GM21447 (cell line): ENCODE data around the gene SIGLEC6.

Experiments used
- ATAC-seq: cut with Tn5 transposase; IDR thresholded peaks from one replicate; pipeline ENCODE4 v1.9.1; 2021; ENCODE audit not compliant: unreplicated experiment

SIGLEC6 gene

DNA sequence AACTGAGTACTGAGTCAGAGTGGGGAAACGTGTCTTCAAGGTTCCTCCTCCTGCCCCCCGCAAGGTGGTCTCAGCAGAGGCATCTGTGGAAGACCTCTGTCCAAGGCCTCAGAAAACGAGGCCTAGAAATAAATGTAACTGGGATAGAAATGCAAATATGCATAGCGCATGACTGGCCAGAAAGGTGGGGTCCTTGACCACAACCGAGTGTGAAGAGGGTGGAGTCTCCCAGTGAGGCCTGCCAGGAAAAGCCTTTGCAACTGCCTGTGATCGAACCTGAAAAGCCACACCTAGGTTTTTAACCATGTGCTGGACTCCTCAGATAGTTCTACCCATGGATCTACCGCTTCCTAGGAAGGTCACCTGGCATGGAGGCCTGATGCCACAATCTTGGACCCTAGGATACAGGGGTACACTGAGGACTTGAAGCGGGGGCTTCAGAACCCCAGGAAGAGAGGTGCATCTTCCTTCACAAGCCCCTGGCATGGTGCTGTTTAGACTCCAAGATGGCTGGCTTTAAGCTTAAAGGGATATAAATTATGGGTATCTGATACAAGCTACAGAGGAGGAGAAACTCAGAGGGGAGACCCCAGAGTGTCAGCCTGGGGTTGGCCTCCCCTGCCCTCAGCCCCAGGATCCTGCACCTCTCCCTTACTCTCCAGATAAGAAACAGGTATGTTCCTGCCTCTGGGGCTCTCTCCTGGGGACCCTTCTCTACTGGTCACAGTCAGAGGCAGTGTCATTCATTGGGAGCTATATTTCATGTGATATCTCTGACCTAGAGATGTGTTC is 18.3 kb upstream of the SIGLEC6 start:
- no peak for ATAC-seq

GRCh38 chr19:51548891-51549305 is 17.4 kb upstream of the SIGLEC6 start:
- ATAC-seq: no peak

DNA sequence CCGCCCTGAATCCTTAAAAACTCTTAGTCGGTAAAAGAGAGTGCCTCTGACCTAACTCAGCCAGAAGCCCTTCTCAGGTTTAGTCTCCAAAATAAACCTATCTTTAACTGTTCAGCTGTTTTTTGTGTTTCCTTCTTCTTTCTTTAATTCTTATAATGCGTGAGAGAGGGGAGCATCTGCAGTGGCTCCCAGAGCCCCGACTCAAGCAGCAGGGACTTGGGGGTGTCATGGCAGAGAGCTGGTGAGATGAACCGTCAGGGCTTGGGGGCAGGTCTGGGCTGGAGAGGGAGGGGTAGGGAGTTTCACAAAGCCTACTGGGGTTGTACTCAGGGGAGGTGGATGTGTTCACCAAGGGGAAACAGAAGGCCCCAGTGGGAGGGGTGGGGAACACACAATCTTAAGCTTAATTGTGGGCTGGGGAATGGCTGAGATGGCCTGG is 16.8 kb upstream of the SIGLEC6 start:
- ATAC-seq: no peak

- no peak for ATAC-seq
Observed at GRCh38 chr19:51547397-51548212, 16.1 kb upstream of the SIGLEC6 start.

- no peak for ATAC-seq
Observed at GRCh38 chr19:51546650-51547396, 15.4 kb upstream of the SIGLEC6 start.

GRCh38 chr19:51546107-51546649 is 14.7 kb upstream of the SIGLEC6 start:
- ATAC-seq: no peak

DNA sequence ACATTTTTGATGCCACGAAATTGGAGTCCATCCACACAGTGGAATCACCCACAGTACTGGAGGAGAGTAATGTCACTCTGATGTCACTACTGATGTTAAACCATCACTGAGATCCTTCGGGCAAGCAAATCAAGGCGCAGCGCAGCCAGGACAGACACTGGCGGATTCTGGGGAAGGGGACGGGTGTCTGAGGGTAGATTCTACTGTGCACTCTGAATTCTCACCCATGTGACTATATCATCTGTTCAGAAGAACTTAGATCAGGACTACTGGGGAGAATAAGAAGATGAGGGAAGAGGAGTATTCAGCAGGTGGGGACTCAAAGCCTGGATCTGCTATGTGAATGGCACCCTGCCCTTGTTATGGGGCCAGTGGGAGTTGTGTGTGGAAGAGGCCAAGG is 12.6 kb upstream of the SIGLEC6 start:
- no peak for ATAC-seq

DNA sequence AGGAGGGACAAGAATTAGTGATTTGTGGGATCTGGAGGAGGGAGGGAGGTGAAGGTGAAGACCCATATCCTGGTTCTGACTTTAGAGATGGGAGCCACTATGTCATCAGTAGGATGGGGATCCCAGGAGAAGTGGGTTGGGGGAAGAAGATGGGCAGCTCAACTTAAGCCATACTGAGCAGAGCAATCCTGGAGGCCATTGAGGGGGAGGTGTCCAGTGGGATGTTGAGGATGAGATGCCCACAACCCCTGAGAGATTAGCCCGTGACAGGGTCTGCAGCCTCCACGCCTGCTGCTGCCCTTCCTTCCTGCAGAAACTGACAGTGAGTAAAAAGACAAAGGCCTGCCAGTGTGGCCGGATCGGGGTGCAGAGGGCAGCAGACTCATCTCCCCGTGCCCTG is 11.2 kb upstream of the SIGLEC6 start:
- no peak for ATAC-seq

DNA sequence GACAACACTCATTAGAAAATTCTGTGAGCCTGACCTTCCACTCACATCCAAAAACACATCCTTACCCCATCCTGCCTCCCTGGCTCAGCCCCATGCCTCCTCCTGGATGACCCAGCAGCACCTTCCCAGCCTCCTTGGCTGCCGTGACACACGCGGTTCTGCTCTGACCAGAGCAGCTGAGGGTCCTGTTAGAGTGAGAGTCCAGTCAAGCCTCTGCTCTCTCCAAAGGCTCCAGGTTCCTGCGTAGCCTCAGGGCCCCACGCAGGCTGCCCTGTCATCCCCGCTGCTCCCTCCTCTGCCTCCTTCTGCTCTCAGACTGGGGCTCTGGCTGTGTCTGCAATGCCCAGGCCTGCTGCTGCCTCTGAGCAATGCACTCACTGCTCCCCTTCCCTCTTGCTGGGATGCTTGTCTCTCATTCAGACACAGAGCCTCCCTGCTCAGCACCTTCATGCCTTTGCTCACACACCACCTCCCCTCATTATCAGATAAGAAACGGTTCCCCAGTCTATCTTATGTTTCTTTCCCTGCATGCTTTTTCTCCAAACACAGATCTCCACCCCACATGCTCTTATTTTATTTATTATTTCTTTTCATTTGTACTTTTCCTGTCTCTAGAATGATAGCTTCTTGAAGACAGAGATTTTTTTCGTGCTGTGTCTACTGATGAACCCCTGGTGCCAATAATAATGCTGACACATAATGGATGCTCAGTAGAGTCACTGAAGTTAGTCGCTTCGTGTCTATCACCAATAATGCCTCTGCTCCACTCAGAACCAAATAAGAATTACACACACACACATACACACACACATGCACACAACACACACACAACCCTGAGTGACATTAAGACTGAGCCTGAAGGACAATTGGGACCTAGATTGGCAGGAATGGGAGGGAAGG is 10.2 kb upstream of the SIGLEC6 start:
- no peak for ATAC-seq

DNA sequence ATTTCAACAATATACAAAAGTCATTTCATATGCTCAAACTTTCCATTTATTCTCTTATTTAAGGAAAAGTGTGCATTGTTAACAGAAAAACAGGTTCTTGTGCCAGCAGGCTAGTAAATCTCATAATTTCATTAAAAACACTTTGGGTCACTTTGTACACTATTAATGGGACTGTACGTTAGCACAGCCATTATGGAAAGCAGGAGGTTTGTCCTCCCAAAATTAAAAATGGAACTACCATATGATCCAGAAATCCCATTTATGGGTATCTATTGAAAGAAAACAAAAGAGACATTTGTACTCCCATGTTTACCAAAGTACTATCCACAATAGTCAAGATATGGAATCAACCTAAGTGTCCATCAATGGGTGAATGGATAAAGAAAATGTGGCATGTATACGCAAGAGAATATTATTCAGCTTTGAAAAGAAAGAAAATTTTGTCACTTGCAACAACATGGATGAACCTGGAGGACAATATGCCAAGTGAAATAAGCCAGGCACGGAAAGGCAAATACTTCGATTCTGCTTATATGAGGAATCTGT is 8.4 kb upstream of the SIGLEC6 start:
- ATAC-seq: no peak

DNA sequence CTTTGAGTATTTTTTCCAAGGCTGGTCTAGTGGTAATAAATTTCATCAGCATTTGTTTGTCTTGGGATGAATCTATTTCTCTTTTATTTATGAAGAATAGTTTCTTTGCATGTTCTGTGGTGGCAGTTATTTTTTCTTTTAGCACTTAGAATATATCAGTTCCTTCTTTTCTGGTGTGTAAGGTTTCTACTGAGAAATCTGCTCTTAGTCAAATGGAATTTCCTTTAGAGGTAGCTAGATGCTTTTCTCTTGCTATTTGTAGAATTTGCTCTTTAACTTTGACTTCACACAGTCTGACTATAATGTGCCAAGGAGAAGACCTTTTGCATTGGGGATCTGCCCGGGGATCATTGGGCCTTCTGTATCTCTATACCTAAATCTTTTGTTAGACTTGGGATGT is 4.1 kb upstream of the SIGLEC6 start:
- ATAC-seq: no peak

GRCh38 chr19:51530616-51531015 is 854 bp downstream of the SIGLEC6 start:
- no peak for ATAC-seq

GRCh38 chr19:51529301-51529700 is 2.2 kb downstream of the SIGLEC6 start:
- ATAC-seq: no peak

DNA sequence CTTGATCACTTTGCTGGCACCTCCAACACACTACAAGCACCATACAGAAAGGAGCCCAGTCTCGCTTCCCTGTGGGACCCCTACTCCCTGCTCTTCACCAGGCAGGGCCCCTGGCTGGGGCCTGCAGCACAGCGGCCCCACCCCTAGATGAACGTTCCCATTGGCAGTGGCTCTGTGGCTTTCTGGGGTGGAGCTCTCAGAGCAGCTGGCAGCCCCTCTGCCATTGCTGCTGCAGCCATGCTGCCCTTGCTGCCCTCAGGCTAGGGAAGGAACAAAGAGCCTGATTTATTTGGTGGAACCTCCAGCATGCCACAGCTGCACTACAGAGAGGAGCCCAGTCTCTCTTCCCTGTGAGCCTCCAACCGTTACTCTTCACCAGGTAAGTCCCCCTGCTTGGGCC is 5.8 kb downstream of the SIGLEC6 start:
- ATAC-seq: no peak

DNA sequence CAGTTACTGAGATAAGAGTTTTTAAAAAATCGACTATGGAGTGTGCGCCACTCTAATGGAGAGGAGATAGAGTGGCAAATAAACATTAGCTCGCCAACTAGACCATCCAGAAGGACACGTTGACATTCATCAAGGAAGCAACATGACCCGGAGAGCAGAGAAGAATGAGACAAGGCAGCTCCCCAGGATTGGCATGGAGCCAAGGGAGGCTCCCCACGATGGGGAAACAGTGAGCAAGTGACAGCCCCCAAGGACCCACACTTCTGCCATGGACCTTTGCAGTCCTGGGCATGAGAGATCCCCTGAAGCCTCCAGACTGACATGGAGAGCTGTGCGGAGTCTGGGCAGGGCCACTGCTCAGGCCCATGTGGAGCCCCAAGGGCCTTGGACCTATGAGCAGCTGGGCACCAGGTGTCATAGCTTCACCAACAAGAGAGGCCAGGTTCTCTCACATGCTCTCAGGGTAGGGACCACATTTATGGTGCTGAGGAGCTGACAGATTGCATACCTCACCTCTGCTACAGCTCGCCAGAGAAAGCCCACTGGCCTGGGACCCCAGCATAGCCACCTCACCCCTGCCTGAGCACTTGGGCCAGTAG is 6.7 kb downstream of the SIGLEC6 start:
- ATAC-seq: no peak

DNA sequence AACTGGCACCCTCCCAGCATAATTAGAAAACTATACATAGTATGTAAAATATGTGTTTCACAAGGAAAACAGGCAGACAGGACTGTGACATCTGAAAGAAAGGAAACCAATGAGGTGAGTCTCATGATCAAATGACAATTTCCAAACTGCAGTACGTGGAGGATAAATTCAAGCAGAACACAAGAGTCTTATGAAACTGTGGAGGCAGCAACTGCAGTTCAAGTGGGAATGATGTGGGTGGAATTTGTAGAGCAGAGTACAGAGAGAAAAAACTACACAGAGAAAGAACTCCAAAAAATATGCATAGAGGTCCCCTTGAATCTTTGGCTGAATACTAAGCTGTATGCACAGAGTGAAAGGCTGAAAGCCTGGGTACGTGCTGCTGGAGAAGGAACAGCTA is 9.7 kb downstream of the SIGLEC6 start:
- ATAC-seq: no peak

DNA sequence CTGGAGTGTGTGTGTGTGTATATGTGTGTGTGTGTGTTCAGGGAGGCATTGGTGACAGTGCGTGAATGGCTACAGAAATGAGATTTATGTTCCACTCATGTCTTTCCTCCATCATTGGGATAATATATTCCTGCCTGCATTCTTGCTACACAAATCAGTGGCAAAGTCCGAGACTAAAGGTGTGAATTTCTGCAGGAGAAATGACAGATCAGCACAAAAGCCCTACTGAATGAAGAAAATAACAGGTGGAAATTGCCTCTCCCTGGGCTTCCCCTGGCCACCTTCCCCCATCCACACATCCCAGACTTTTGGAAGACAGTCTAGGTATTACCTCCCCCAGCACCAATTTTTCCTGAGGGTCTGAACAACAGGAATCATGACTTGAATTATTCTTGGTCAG is 10.1 kb downstream of the SIGLEC6 start:
- ATAC-seq: no peak

GRCh38 chr19:51520728-51521127 is 10.7 kb downstream of the SIGLEC6 start:
- ATAC-seq: no peak

DNA sequence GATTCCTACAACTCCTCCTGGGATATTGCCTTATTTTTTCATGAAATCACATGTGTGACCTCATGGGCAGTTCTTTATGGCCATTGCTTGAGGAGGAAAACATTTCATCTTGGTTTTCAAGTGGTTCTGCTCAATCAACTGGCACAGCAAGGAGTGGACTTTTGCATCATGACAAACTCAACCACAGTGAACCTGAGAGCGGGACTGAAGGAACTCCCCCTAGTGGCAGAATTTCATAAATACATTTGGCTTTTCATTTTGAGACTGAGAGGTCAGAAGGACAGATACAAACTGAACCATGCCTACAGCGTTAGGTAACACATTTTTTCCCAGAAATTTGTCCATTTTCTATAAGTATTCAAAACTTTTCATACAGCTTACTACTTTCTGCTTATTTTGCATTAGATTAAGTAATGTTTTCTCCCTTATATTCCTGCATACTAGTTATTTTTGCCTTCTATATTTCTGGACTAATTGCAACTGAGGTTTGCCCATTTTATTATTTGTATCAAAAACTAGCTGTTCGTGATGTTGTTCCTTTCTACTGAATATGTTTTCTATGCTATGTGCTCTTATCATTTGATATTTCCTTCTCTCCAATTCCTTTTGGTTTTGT is 16.5 kb downstream of the SIGLEC6 start:
- no peak for ATAC-seq
